Psoas muscle (tissue), 8 donors: Measurements from ENCODE around the gene FIZ1. TPM values are rescaled to one million over a fixed set of nuclear protein-coding genes. Genes with fewer than 3 reads are reported as not detected.

Experiments
- ATAC-seq, 4 donors: fragments of 200-7000 bp; cut with Tn5 transposase; one replicate each; pipeline ENCODE4 v1.9.1; 2020; ENCODE audit warnings: moderate library complexity in 3 of 4, mild to moderate bottlenecking in 2 of 4
- DNase-seq, 2 donors: peaks; one replicate each; pipeline ENCODE4 v3.0.0-alpha.2; 2020
- H3K27ac ChIP-seq: fragments of 200-600 bp; one replicate; pipeline ENCODE4 v1.8.0; 2022
- H3K27me3 ChIP-seq, 3 donors: fragments of 200-600 bp in 1 of 3; one replicate each; pipeline versions ENCODE4 v1.6.1 to v1.8.0; 2013 to 2022; ENCODE audit warnings: low read length in 2 of 3, mild to moderate bottlenecking in 2 of 3, moderate library complexity in 1 of 3; ENCODE audit not compliant: insufficient read depth in 3 of 3
- H3K36me3 ChIP-seq, 2 donors: fragments of 200-600 bp in 1 of 2; one replicate each; pipeline versions ENCODE4 v1.6.1 to v1.8.0; 2013 to 2022; ENCODE audit warnings: low read depth in 1 of 2, mild to moderate bottlenecking in 1 of 2, moderate library complexity in 1 of 2; ENCODE audit not compliant: insufficient read depth in 1 of 2
- H3K4me1 ChIP-seq: fragments of 200-600 bp; one replicate; pipeline ENCODE4 v1.8.0; 2022
- H3K4me3 ChIP-seq: fragments of 200-600 bp; one replicate; pipeline ENCODE4 v1.8.0; 2022; ENCODE audit warnings: mild to moderate bottlenecking
- H3K9me3 ChIP-seq: fragments of 200-600 bp; one replicate; pipeline ENCODE4 v1.8.0; 2022
- CTCF ChIP-seq: fragments of 200-600 bp; IDR thresholded peaks from one replicate; pipeline ENCODE4 v1.8.0; 2022; ENCODE audit warnings: antibody characterized with exemption
- WGBS, 3 donors: extraction: QIAGEN DNeasy Blood & Tissue Kit; methylation state at CpG; one replicate each; pipeline versions ENCODE4 v1.1.6 to v1.1.7; 2013; 5-methylcytosine and 5-hydroxymethylcytosine counted together
- intact Hi-C, 2 donors: fragments of 100-400 bp; cut with DNase I; formaldehyde crosslinking; loops; one replicate each; pipeline versions ENCODE4 v1.11.0 to v1.14.2; 2022
- polyA plus RNA-seq, 3 donors: library from polyadenylated mRNA; stranded (reverse); fragments of 200-250 nt; gene quantifications; one replicate each; pipeline ENCODE4 v1.2.3, GENCODE V29; 2013
- total RNA-seq, 4 donors: library from RNA; stranded (reverse); fragmentation: NEBNext Ultra II Directional in 2 of 4; extraction: Animal tissue kit (Norgen Biotek cat#: 25700) in 2 of 4; gene quantifications; one replicate each; pipeline versions ENCODE4 v1.2.1 to v1.2.4, GENCODE V29; 2021 to 2023
- donor health status: healthy with polysubstance abuse.
- donor health status: DM: no; HTN: no; CAD: no; lungs with moderate emphysema.
- donor health status: Bipolar disorder and iron deficiency.
- donor health status: healthy.
- donor health status: DM: yes; HTN: yes; CAD: no.
- donor health status: DM: no; HTN: no; CAD: no.
- donor health status: DM: no; HTN: no; CAD: no.
- donor health status: DM: yes; HTN: yes; CAD: no.

Gene FIZ1
- total and polyA plus RNA-seq, 7 donors, result 9.9 to 23.7 (median 11.5) TPM

GRCh38 chr19:55616395-55616875, 17.1 kb upstream of the FIZ1 start:
- no peaks in the 10 kb centered on the region for H3K9me3 ChIP-seq
- peaks cover 7 to 41% of the 10 kb centered on the region in 2 donors for H3K36me3 ChIP-seq
- H3K4me3 ChIP-seq, result no peak overlapping the region
- no peak overlapping the region for H3K27ac ChIP-seq
- 97 to 98% (median 97%) methylated on average over 37 to 38 of the region's 38 CpGs for WGBS, 3 donors
- intact Hi-C loops, result no loop called here
- TF ChIP-seq CTCF, result no peak
- peaks cover 30% of the 10 kb centered on the region for H3K4me1 ChIP-seq
- DNase-seq (no peak), ATAC-seq (no peak)
- no peaks in the 10 kb centered on the region for H3K27me3 ChIP-seq

GRCh38 chr19:55615543-55616394, 16.5 kb upstream of the FIZ1 start:
- intact Hi-C loops, result no loop called here
- TF ChIP-seq CTCF, result no peak
- DNase-seq (no peak), ATAC-seq (no peak)
- Histone ChIP-seq H3K36me3 (peaks cover 7 to 41% of the 10 kb centered on the region in 2 donors), H3K27me3 (no peaks in the 10 kb centered on the region), H3K9me3 (no peaks in the 10 kb centered on the region), H3K4me1 (peaks cover 33% of the 10 kb centered on the region), H3K27ac (no peak overlapping the region), H3K4me3 (no peak overlapping the region)
- WGBS, 3 donors, result 97% methylated on average over 85 to 88 of the region's 88 CpGs

GRCh38 chr19:55614711-55615542, 15.6 kb upstream of the FIZ1 start:
- WGBS, 3 donors, result 95 to 97% (median 97%) methylated on average over 71 to 98 of the region's 98 CpGs
- intact Hi-C loops, result no loop called here
- no peak for TF ChIP-seq CTCF
- H3K27ac ChIP-seq, result no peak overlapping the region
- DNase-seq (no peak), ATAC-seq (no peak)
- H3K36me3 ChIP-seq, result peaks cover 7 to 46% of the 10 kb centered on the region in 2 donors
- H3K9me3 ChIP-seq, result no peaks in the 10 kb centered on the region
- H3K4me1 ChIP-seq, result peaks cover 24% of the 10 kb centered on the region
- H3K27me3 ChIP-seq, result no peaks in the 10 kb centered on the region
- H3K4me3 ChIP-seq, result no peak overlapping the region

- 92 to 95% (median 94%) methylated on average over 52 to 75 of the region's 75 CpGs for WGBS, 3 donors
- peaks cover 10 to 54% of the 10 kb centered on the region in 2 donors for H3K36me3 ChIP-seq
- no peaks in the 10 kb centered on the region for H3K9me3 ChIP-seq
- H3K27me3 ChIP-seq, result no peaks in the 10 kb centered on the region
- peaks cover 24% of the 10 kb centered on the region for H3K4me1 ChIP-seq
- no peak for TF ChIP-seq CTCF
- intact Hi-C loops, result no loop called here
- DNase-seq (no peak), ATAC-seq (no peak)
- H3K4me3 ChIP-seq, result no peak overlapping the region
- H3K27ac ChIP-seq, result no peak overlapping the region
These were observed 14.8 kb upstream of the FIZ1 start for GRCh38 chr19:55613930-55614710.
